ENCODE data around the gene CFAP100.

DNA sequence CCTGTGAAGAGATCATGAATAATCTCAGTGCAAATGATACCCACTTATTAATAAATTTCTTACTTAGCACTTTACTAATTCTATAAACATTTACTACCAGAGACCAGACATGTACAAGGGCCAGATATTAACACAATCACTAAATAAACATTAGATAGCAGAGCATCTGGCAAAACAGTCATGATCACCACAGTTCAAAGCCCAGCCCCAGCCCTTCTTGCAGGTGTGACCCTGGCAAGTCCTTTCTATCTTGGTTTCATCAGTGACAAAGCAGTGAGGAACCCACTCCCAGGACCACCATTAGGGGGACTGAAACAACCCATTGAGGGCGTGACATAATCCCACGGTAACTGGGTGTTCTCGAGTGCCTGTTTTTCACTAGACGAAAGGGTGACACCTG lies 69.4 kb downstream of the CFAP100 start:
- TF ChIP-seq, protein P1, sequence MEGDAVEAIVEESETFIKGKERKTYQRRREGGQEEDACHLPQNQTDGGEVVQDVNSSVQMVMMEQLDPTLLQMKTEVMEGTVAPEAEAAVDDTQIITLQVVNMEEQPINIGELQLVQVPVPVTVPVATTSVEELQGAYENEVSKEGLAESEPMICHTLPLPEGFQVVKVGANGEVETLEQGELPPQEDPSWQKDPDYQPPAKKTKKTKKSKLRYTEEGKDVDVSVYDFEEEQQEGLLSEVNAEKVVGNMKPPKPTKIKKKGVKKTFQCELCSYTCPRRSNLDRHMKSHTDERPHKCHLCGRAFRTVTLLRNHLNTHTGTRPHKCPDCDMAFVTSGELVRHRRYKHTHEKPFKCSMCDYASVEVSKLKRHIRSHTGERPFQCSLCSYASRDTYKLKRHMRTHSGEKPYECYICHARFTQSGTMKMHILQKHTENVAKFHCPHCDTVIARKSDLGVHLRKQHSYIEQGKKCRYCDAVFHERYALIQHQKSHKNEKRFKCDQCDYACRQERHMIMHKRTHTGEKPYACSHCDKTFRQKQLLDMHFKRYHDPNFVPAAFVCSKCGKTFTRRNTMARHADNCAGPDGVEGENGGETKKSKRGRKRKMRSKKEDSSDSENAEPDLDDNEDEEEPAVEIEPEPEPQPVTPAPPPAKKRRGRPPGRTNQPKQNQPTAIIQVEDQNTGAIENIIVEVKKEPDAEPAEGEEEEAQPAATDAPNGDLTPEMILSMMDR (conservative IDR thresholded peaks at IDR 0.05 in 1 of 2, IDR thresholded peaks at IDR 0.05 in 1 of 2; ENCODE audit: extremely low read depth in 1 of 2, insufficient read depth in 1 of 2, low read depth in 1 of 2, low read length in 2 of 2) = no peak
- no peak for TF ChIP-seq EZH2 (IDR thresholded peaks at IDR 0.05; ENCODE audit: borderline replicate concordance, low read length)
